HG02642 (cell line): ENCODE results near the gene TALDO1.

Experiments
- ATAC-seq: cut with Tn5 transposase; IDR thresholded peaks from one replicate; pipeline ENCODE4 v1.9.1; 2021; ENCODE audit warnings: mild to moderate bottlenecking; ENCODE audit not compliant: unreplicated experiment, poor library complexity

TALDO1 gene

GRCh38 chr11:810040-810567, 62.8 kb downstream of the TALDO1 start:
- ATAC-seq, result peak; percentile 16

- ATAC-seq, result no peak
These were observed 64.4 kb downstream of the TALDO1 start for GRCh38 chr11:811446-812245.

- no peak for ATAC-seq
These were observed 65.1 kb downstream of the TALDO1 start for GRCh38 chr11:812390-812789.

GRCh38 chr11:813072-813455, 65.8 kb downstream of the TALDO1 start:
- no peak for ATAC-seq

- ATAC-seq, result no peak
These were observed 66.3 kb downstream of the TALDO1 start for GRCh38 chr11:813456-814096.
